Measurements from ENCODE around the gene GABRD.

GABRD gene

DNA sequence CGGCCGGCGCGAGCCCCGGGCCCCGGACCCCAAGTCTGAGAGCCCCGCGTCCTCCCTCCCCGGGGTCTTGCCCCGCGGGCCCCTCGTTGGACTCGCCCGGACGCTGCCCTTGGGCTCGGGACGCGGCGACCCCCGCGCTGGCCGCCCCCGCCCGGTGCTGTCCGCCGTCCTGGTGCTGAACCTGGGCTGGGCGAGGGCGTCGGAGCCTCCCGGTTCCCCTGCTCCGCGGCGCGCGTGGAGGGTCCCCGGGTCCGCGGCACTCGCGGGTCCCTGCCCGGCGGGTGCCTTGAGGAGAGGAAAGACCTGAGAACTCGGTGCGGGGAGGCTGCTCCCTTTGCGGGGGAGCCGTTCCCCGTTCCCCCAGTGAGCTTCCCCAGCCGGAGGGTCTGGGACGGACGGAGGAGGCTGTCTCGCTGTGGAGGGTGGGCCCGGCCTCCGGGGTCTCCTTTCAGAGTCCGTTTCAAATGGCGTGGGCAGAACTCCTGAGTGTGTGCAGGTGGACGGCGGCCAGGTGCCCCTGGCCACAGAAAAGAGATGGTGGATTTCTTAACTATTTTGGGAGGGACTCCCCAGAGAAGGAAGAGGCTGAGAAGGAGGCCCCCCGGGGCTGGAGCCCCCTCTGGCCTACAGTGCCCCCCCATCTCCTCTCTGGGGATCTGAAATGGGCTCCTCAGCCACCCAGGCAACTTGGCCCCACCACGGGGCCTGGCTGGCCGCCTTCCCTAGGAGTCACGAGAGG is 595 bp downstream of the GABRD start:
- no peak for DNase-seq

DNA sequence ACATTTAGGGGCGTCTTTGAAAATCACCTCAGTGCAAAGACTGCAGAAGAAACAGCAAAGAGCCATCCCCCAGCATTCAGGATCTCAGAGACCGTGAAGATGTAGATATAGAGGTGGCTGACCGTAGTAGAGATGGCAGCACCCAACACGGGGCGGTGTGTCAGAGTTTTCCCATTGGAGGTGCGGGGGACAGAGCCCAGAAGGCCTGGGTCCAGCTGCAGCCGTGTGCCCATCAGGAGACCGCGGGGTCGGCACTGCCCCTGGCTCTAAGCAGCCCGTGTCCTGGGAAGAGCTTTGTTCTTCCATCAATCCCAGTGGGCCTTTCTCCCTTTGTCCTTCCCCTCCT is 1.1 kb downstream of the GABRD start:
- no peak for DNase-seq

DNA sequence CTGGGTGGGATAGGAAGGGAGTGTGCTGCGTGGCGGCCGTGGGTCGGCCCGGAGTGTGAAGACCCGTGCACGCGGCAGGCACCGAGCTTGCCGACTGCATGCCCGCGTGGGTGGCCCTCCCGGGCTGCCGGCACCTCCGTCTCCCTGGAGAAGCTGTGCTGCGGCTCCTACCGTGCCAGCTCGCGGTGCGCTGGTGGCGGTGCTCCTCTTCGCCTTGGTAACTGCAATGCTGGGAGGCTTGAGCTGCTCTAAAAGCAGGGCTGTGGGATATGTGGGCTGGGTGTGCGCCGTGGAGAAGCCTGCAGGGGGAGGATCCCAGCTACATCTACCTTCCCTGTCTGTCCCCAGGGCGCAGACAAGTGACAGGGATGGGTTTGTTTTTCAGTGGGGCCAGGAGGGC is 2.4 kb downstream of the GABRD start:
- no peak for DNase-seq

DNA sequence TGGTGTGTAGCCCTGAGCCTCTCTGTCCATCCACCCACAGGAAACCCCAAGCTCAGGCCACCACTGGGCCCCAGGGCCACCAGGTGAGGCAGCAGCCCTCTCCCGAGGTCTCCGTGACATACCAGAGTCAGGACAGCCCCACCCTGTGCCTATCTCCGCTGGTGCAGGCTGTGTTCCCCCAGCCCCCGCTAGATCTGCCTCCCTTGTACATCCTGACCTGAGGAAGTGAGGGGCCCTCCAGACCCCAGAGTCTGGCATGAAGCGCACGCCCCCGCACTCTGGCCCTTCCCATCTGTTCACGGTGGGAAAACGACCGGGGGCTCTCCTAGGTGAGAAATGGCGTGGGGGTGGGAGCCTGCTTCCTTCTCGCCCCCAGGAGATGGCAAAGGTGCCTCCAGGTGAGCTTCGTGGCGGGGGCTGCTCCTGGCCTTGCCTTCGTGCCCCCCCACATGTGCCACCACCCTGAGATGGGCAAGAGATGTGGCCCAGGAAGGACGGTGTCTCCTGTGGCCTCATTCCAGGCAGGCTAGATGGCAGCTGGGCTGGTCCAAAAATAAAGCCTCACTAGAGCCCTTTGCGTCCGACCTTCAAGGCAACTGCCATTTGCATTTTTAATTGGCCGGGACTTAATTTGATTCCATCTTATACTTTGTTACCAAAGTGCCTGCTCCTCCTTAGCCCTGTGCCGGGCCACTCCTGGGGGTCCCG is 3.1 kb downstream of the GABRD start:
- no peak for DNase-seq

DNA sequence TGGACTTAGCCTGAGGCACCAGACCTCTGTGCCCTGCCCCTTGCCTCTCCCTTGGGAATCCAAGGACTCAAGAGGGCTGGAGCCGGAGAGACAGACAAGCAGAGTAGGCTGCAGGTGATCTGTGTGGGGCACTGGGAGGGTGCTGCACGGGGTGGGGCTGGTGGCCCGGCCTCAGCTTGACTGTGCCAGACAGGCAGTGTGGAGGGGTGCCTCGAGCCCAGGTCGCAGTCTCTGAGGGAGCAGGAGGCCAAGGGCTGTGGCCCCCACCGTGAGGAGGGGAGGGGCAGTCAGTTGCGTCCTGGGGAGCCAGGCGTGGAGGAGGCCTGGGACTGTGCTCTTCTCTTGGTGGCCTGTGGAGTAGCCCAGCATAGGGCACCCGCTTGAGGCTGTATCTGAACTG is 4.0 kb downstream of the GABRD start:
- DNase-seq = no peak

DNA sequence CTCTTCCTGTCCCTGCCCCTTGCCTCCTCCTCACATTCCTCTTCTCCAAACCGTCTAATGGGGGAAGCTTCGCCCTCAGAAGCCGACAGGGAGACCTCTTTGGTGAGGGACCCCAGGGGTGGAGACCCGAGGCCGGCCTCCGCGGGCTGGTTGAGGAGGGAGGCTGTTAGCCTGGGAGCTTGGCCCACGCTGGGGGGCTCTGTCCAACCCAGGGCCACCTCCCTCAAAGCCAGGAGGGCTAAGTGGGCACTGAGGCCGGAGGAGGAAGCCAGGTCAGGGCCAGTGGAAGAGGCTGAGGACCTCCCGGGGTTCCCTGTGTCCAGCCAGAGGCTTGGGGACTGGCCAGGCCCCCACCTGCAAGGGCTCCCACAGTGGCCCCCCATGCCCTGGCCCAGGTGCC is 5.3 kb downstream of the GABRD start:
- DNase-seq = no peak

DNA sequence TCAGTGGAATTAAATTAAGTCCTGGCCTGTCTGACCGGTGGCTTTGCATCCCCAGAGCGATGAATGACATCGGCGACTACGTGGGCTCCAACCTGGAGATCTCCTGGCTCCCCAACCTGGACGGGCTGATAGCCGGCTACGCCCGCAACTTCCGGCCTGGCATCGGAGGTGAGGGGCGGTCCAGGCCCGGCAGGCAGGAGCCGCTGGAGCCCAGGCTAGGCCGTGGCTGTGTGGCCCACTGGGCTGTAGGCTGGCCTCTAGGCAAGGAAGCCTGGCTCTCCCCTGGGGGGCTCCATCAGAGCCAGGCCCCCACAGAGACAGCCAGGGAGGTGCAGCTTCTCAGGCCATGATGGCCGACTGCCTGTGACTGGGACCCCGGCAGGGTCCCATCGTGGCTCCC is 5.7 kb downstream of the GABRD start:
- DNase-seq = no peak

DNA sequence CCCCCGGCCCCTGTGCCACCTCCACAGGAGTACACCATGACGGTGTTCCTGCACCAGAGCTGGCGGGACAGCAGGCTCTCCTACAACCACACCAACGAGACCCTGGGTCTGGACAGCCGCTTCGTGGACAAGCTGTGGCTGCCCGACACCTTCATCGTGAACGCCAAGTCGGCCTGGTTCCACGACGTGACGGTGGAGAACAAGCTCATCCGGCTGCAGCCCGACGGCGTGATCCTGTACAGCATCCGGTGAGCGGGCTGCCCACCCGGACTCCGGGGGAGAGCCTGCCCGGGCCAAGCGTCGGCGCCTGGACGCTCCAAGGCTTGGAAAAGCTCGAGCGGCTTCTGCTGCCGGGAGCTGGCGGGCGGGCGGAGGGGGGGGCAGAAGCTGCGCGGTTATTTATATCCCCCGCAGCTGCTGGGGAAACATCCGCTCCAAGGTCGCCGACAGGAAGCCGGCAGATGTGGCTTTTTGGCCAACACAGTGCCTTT is 6.4 kb downstream of the GABRD start:
- no peak for DNase-seq

DNA sequence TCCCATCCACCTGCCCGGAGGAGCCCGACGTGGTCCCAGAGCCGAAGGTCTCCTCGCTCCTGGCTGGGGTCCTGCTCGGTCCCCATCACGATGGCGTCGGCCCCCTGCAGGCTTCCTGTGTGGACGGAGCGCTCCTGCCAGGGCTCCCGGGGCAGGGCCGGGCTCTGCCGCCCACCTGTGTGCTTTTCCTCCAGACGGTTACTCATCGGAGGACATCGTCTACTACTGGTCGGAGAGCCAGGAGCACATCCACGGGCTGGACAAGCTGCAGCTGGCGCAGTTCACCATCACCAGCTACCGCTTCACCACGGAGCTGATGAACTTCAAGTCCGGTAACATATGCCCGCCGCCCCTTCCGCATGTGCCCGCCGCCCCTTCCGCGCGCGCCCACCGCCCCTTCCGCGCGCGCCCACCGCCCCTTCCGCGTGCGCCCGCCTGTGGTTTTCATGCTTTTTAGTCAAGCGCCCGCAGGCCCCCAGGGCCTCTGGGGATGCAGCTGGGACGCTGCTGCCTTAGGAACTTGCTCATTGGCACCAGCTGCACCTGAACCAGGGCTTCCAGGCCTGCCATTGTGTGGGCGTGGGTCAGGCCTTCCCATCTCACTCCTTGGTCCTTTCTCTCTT is 8.9 kb downstream of the GABRD start:
- no peak for DNase-seq

DNA sequence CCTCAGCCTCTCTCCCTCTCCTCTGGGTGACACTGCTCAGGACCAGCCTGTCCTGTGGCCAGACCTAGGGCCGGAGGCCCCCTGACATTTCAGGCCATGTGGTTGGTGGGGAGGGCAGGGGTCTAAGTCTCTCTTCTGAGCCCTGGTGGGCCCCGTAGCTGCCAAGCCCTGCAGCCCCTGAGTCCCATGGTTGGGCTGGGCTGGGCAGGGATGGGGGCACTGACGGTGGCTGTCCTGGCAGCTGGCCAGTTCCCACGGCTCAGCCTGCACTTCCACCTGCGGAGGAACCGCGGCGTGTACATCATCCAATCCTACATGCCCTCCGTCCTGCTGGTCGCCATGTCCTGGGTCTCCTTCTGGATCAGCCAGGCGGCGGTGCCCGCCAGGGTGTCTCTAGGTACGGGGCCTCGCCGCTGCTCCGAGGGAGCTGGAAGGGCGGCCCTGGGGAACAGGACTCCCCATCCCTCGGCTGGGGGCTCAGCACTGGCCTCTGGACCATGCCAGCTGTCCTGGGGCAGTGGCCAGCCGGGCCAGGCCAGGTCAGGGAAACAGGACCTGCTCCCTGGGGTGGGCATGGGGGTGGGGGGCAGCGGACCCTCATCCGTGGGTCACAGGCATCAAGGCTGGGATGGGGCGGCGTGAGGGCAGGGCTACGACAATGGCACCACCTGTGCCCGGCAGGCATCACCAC is 9.9 kb downstream of the GABRD start:
- DNase-seq = no peak

DNA sequence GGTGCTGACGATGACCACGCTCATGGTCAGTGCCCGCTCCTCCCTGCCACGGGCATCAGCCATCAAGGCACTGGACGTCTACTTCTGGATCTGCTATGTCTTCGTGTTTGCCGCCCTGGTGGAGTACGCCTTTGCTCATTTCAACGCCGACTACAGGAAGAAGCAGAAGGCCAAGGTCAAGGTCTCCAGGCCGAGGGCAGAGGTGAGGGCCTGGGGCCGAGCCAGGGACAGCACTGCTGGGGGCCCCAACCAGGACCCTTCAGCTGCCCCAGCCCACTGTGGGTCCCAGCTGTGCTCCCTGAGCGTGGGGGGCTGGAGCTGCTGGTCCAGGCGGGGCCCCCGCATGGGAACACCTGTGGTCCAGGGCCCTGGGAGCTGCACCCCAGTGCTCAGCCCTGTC is 10.4 kb downstream of the GABRD start:
- DNase-seq = no peak

DNA sequence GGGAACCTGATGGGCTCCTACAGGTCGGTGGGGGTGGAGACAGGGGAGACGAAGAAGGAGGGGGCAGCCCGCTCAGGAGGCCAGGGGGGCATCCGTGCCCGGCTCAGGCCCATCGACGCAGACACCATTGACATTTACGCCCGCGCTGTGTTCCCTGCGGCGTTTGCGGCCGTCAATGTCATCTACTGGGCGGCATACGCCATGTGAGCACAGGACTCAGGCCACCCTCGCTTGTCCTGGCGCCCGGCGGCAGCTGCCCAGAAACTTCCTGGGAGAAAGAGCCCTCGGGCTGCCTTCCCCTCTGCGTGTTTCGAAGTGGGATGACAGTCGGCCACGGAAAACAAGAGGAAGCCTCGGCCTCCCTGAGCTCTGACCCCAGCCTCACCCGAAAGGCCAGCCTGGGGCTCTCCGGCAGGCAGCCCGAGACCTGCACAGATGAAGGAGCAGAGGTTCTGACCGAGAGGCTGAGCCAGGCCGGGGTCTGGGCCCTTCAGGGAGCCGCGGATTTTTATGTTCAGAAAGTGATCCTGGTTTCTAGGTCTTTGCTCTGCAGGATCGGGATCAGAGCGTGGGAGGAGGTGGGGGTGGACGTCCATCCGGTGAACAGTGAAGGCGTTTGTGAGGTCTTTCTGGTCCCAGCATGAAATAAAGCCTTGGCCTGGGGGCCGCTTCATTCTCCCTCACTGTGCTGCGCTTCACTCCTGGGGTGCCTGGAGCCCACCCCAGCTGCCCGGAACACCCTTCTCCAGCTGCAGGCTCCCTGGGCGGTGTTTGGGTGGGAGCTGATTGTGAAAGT is 11.1 kb downstream of the GABRD start:
- DNase-seq = no peak

DNA sequence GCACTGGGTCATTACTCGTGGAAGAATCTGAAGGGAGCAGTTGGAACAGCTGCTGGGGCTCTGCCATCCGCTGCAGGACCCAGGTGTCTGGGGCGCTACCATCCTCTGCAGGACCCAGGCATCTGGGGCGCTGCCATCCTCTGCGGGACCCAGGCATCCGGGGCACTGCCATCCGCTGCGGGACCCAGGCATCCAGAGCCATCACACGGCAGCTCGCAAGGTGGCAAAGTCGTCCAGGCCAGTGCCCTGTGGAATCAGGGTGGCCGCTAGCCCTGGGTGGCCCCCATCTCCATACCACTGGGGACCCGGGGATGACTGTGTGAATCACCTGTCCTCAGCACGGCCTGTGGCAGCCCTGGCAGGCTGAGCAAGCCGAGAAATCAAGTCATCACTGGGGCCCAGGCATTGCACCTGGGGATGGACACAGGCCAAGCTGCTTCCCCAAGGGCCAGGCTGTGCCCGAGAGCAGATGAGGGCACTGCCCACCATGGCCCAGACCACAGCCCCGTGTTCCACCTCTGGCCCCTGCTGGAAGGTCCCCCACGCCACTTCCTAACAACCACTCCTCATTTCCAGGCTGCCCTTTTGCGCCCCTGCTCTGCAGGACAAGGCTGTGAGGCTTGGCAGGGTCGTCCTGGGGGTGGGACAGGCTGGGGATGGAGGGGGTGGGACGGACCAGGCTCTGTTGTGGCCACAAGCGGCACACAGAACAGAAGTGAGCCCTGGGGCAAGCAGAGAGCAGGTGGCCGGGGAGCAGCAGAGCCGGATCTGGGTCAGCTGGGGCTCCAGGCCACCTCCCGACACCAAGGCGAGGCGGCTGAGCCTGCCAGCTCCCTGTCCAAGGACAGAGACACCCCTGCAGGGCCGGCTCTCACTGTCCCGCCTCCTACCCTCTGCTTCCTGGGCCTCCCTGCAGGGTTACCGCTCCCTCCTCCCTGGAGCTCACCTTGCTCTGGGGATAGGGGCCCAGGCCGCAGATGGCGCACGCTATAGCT is 12.7 kb downstream of the GABRD start:
- no peak for DNase-seq

DNA sequence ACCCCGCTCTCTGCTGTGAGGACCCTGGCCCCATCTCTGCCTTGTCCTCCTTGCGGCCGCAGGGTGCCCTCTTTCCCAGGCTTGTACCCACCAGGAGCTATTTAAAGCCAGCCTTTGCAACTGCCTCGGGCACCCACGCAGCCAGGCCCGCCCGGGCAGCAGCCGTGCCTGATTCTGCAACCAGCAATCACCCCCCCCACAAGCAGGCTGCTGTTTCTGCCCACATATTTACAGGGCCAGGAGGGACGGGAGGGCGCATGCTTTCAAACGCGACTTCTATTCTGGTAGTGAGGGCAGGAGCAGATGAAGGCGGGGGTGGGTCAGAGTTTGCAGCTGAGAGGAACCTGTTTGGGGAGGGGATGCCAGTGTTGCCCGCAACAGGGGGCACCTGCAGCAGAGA is 13.6 kb downstream of the GABRD start:
- no peak for DNase-seq

DNA sequence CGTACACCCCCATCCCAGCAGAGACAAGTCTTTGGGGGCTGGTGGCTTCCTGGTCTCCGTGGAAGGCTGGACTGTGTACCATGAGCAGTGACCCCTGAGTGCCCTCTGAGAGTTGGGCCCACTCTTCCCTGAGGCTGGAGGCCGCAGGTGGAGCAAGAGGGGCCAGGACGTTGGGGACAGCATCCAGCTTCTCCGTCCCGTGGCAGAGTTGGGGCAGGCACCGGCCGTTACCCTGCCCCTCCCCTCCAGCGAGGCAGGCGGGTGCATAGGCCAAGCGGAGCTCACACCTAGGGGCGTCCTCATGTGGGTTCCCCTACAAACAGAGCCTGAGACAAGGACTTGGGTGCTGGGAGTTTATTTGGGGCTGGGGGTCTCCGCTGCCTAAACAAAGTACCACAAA is 14.0 kb downstream of the GABRD start:
- no peak for DNase-seq

DNA sequence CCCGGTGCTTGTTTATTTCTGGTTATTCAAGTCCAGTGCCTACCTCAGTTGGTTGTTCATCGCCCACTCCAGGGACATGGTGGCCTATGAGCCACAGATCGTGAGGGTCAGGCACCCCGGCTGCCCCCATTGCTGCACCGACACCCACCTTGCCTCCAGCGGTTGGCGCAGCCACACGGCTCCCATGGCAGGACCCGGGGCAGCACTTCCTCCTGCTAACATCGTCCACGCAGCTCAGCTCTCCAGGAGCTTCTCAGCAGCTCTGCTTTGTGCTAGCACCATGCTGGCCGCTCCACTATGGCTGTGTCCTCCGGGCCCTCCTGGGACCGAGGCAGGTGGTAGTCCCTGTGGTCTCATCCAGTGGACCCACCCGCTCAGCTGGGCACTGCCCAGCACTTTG is 17.1 kb downstream of the GABRD start:
- no peak for DNase-seq

DNA sequence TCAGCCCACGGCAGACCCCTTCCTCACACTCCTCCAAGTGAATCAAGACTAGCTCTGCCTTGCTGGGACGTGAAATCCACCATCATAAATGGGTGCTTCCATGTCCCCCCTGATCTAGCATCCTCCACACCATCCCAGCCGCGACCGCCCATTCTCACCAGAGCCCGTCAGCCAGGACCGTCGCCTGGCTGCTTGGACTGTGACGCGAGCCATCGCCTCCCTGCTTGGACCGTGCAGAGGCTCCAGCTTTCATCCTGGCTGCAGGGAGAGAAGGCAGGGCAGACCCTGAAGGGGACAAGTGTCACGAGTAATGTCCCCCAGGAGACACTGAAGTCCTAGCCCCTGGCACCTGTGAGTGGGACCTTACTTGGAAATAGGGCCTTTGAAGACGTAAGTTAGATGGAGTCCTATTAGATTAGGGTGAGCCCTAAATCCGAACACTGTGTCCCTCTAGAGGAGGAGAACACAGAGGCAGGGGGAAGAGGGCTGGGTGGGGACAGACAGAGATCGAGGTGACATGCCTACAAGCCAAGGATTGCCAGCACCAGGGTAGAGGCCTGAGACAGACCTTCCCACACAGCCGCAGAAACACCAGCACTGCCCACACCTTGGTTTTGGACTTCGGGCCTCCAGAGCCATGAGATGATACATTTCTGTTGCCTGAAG is 18.3 kb downstream of the GABRD start:
- no peak for DNase-seq

DNA sequence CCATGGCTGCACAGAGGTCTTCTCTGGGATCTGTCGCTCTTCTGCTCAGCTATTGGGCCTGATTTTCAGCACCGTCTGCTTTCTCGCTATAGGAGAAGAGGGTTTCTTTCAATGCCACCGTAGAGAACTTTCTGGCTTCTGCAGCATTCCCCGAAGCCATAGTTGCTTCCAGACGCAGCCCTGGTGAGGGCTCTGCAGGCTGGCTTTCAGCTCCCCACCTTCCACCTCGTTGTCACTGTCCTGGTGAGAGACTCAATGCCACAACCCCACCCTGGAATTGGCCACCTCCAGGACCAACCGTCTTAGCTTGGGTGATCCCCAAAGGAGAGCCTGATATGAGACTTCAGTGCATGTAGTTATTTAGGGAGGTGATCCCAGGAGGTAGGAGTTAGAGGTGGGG is 19.1 kb downstream of the GABRD start:
- no peak for DNase-seq

DNA sequence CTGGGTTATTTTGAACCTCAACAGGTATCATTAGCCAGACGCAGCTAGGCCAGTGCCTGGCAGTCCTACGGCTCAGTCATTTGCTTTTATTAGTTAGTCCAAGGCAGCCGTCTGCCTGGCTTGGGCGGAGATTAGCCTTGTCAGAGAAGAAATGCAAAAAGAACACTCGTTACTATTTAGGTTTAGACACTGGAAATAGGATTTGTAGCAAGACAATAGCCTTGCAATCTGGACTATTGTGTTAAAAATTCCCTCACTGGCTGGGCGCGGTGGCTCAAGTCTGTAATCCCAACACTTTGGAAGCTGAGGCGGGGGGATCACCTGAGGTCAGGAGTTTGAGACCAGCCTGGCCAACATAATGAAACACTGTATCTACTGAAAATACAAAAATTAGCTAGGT is 20.1 kb downstream of the GABRD start:
- no peak for DNase-seq

DNA sequence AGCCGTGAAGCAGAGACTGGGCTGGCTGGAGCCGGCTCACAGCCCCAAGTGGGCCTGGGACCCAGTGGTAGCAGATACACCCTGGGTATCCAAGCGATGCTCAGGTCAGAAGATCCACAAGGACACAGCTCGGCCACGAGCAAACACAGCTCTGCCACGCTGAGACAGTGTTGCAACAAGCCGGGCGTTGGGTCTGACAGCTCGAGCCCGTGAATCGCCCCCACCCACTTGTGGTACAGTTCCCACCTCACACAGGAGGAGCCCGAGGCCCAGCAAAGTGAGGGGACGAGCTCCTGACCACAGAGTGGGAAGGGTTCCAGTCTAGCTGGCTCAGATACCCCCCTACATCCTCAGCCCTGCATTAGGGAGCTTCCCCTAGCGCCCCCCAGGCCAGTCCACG is 22.2 kb downstream of the GABRD start:
- DNase-seq = no peak

DNA sequence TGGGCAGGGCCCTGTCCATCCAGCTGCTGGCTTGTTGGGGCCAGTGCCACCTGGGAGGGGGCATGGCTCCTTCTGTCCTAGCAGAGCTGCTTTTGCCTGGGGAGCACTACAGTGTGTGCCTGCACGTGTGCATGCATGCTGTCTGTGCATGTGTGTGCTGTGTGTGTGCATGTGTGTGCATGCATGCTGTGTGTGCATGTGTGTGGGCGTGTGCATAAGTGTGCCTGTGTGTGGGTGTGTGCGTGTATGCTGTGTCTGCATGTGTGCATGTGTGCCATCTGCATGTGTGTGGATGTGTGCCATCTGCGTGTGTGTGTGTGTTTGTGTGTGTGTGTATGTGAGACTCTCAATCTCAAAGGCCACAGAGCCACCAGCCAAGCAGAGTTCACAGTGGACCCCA is 22.7 kb downstream of the GABRD start:
- no peak for DNase-seq

Measured in NCI-H345 (cell line).